Naive thymus-derived CD4-positive, alpha-beta T cell (primary cell): ENCODE results near the gene NTN5. TPM values are rescaled to one million over a fixed set of nuclear protein-coding genes. Genes with fewer than 3 reads are reported as not detected.

ENCODE experiments used
- ATAC-seq: fragments of 150-1000 bp; cut with Tn5 transposase; 2 replicates; pipeline ENCODE4 v1.10.0; 2021; ENCODE audit warnings: mild to moderate bottlenecking, moderate library complexity
- CTCF ChIA-PET: fragments of 350-600 bp; sonication (Branson Sonifier 250); formaldehyde crosslinking; loops from one replicate; lab custom pipeline; 2021; ENCODE audit warnings: antibody characterized with exemption; lab: Charles Lee
- POLR2A ChIA-PET: fragments of 350-600 bp; sonication (Branson Sonifier 250); formaldehyde crosslinking; loops from one replicate; lab custom pipeline; 2021; ENCODE audit warnings: antibody characterized with exemption, inconsistent platforms; lab: Charles Lee
- DNase-seq, 9 donors: peaks; one replicate each; pipeline versions ENCODE4 v3.0.0 to v3.0.0-alpha.2; 2020 to 2022; ENCODE audit warnings: mixed read lengths in 1 of 9
- H3K27ac ChIP-seq: one replicate; pipeline ENCODE4 v1.7.0; 2013; ENCODE audit warnings: mild to moderate bottlenecking, low read depth, low read length, moderate library complexity
- H3K27me3 ChIP-seq, 2 donors: one replicate each; pipeline ENCODE4 v1.7.0; 2013; ENCODE audit warnings: low read length in 2 of 2, mild to moderate bottlenecking in 2 of 2, moderate library complexity in 2 of 2; ENCODE audit not compliant: control insufficient read depth in 2 of 2, insufficient read depth in 2 of 2
- H3K36me3 ChIP-seq, 3 experiments: 1 replicate in 2 of 3; 2 replicates in 1 of 3; pipeline ENCODE4 v1.7.0; 2013; ENCODE audit warnings: low read length in 3 of 3, mild to moderate bottlenecking in 3 of 3, moderate library complexity in 1 of 3; ENCODE audit not compliant: insufficient read depth in 3 of 3, control insufficient read depth in 2 of 3
- H3K4me1 ChIP-seq, 2 donors: one replicate each; pipeline ENCODE4 v1.7.0; 2013; ENCODE audit warnings: low read length in 2 of 2, mild to moderate bottlenecking in 2 of 2, moderate library complexity in 1 of 2; ENCODE audit not compliant: control insufficient read depth in 2 of 2, insufficient read depth in 2 of 2
- H3K4me3 ChIP-seq: 2 replicates; pipeline ENCODE4 v1.7.0; 2013; ENCODE audit warnings: mild to moderate bottlenecking, low read length
- H3K9me3 ChIP-seq, 3 experiments: 1 replicate in 2 of 3; 2 replicates in 1 of 3; pipeline ENCODE4 v1.7.0; 2013; ENCODE audit warnings: low read length in 3 of 3; ENCODE audit not compliant: control insufficient read depth in 2 of 3
- H3K27ac Mint-ChIP-seq, 9 donors: one replicate each; pipeline ENCODE4 v1.8.0; 2020 to 2022; ENCODE audit warnings: mixed read lengths in 9 of 9, mild to moderate bottlenecking in 8 of 9, moderate library complexity in 5 of 9, inconsistent platforms in 2 of 9
- H3K27me3 Mint-ChIP-seq, 5 donors: one replicate each; pipeline ENCODE4 v1.8.0; 2021 to 2022; ENCODE audit warnings: mixed read lengths in 5 of 5, mild to moderate bottlenecking in 1 of 5
- H3K36me3 Mint-ChIP-seq, 5 donors: one replicate each; pipeline ENCODE4 v1.8.0; 2020 to 2022; ENCODE audit warnings: mixed read lengths in 5 of 5, mild to moderate bottlenecking in 3 of 5, inconsistent platforms in 1 of 5
- H3K4me1 Mint-ChIP-seq, 7 donors: one replicate each; pipeline ENCODE4 v1.8.0; 2020 to 2022; ENCODE audit warnings: mixed read lengths in 7 of 7, mild to moderate bottlenecking in 3 of 7, inconsistent platforms in 1 of 7
- H3K4me3 Mint-ChIP-seq, 10 donors: one replicate each; pipeline ENCODE4 v1.8.0; 2020 to 2022; ENCODE audit warnings: mild to moderate bottlenecking in 10 of 10, mixed read lengths in 10 of 10, moderate library complexity in 6 of 10, inconsistent platforms in 2 of 10
- H3K9me3 Mint-ChIP-seq, 11 donors: one replicate each; pipeline ENCODE4 v1.8.0; 2020 to 2022; ENCODE audit warnings: mixed read lengths in 11 of 11, mild to moderate bottlenecking in 4 of 11, inconsistent platforms in 1 of 11, moderate library complexity in 1 of 11
- intact Hi-C, 2 donors: fragments of 100-400 bp; cut with micrococcal nuclease; formaldehyde crosslinking; loops; one replicate each; pipeline ENCODE4 v1.15.1; 2023
- polyA plus RNA-seq, 2 donors: library from polyadenylated mRNA; unstranded; fragments of 300-500 nt; fragmentation: Illumina TruSeq; gene quantifications; one replicate each; pipeline ENCODE4 v1.2.3, GENCODE V29; 2021
- total RNA-seq, 6 experiments: library from RNA in 5 of 6; stranded (reverse) in 5 of 6; gene quantifications; 1 replicate in 5 of 6; 2 replicates in 1 of 6; pipeline ENCODE4 v1.2.3 and lab custom pipeline; 2021 to 2026

NTN5 gene
- total and polyA plus RNA-seq, 7 experiments from 2014 or later: 0.41 to 5.9 (median 2.9) TPM

DNA sequence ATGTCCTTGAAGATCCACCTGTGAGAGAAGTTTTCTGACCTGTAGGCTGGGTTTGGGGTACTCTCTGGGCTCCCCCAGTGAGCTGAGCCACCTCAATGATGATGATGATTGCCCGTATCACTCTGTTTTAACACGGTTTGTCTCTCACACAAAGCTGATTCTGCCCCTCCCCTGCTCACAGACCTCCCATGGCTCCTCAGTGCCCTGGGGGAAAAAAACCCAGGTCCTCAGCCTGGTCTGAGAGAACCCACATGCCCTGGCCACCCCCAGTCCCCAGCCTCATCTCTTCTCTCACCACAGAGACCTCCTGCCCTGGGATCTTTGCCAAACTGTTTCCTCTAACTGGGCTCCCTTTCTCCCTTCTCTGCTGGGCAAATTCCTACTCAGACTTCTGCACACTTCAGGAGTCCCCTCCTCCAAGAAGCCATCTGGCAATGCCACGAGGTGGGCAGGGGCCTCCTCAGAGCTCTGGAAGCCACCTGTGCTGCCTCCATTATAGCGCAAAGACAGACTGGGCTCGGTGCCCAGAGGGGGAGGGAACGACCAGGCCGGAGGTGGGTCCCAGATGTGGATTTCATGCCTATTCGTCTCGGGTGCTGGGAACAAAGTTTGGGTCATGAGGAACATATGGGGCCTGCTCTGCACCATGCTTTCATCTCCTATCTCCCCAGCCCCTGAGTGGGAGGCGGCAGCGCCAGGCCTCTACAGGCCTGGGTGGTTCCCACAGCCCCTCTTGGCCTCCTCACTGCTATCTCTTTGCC lies 18.3 kb downstream of the NTN5 start:
- ChIA-PET CTCF (no interaction called here), POLR2A (no interaction called here)
- H3K4me1 Mint-ChIP-seq: peaks cover 5 to 29% (median 13%) of the 10 kb centered on the region in 7 donors
- no peaks in the 10 kb centered on the region for H3K9me3 ChIP-seq
- no peaks in the 10 kb centered on the region for H3K9me3 Mint-ChIP-seq
- no peak overlapping the region for H3K27ac ChIP-seq
- peak overlapping the region in 3 of 9 donors; percentile 37 to 81 (median 76) for H3K27ac Mint-ChIP-seq
- no peak for DNase-seq
- no peaks in the 10 kb centered on the region for H3K36me3 Mint-ChIP-seq
- intact Hi-C loops: no loop called here
- no peaks in the 10 kb centered on the region for H3K36me3 ChIP-seq
- no peak overlapping the region for H3K4me3 Mint-ChIP-seq
- no peak overlapping the region for H3K4me3 ChIP-seq
- ATAC-seq: no peak
- peaks cover 3% of the 10 kb centered on the region in 2 donors for H3K4me1 ChIP-seq
- H3K27me3 Mint-ChIP-seq: peaks cover 0 to 11% (median 0%) of the 10 kb centered on the region in 5 donors
- H3K27me3 ChIP-seq: no peaks in the 10 kb centered on the region

DNA sequence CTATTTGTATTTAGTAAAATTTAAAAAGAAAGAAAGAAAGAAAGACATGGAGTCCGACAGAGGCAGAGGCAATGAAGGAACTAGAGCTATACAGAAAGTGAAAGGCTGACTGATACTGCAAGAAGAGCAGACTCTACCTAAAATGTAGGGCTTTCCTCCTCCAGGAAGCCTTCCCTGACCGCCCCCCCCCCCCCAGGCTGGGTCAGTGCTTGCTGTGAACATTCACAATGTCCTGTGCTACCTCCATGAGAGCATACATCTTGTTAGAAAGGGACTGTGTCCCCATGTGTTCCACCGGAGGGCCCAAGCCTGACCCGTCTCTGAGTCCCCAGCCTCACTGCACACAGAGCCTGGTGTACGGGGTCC lies 21.2 kb downstream of the NTN5 start:
- H3K27me3 ChIP-seq: no peaks in the 10 kb centered on the region
- no peaks in the 10 kb centered on the region for H3K36me3 ChIP-seq
- ATAC-seq: no peak
- H3K4me1 ChIP-seq: peaks cover 6 to 15% of the 10 kb centered on the region in 2 donors
- intact Hi-C loops: no loop called here
- no peaks in the 10 kb centered on the region for H3K9me3 ChIP-seq
- DNase-seq: no peak
- peak overlapping the region in 6 of 9 donors; percentile 1 to 89 (median 74) for H3K27ac Mint-ChIP-seq
- no peak overlapping the region for H3K4me3 ChIP-seq
- no peaks in the 10 kb centered on the region for H3K9me3 Mint-ChIP-seq
- no peaks in the 10 kb centered on the region for H3K36me3 Mint-ChIP-seq
- peaks cover 13 to 48% (median 29%) of the 10 kb centered on the region in 7 donors for H3K4me1 Mint-ChIP-seq
- H3K27ac ChIP-seq: no peak overlapping the region
- ChIA-PET CTCF (interaction anchor here (0.6 to 2.0 kb wide), 3 partner anchors 10 to 190 kb away, joined by 3 to 6 read pairs (median 3); no protein-coding TSS in a partner anchor), POLR2A (interaction anchor here (0.6 to 1.2 kb wide), 2 partner anchors 73 to 228 kb away, joined by 4 to 7 read pairs; no protein-coding TSS in a partner anchor)
- H3K4me3 Mint-ChIP-seq: no peak overlapping the region
- peaks cover 0 to 3% (median 0%) of the 10 kb centered on the region in 5 donors for H3K27me3 Mint-ChIP-seq

DNA sequence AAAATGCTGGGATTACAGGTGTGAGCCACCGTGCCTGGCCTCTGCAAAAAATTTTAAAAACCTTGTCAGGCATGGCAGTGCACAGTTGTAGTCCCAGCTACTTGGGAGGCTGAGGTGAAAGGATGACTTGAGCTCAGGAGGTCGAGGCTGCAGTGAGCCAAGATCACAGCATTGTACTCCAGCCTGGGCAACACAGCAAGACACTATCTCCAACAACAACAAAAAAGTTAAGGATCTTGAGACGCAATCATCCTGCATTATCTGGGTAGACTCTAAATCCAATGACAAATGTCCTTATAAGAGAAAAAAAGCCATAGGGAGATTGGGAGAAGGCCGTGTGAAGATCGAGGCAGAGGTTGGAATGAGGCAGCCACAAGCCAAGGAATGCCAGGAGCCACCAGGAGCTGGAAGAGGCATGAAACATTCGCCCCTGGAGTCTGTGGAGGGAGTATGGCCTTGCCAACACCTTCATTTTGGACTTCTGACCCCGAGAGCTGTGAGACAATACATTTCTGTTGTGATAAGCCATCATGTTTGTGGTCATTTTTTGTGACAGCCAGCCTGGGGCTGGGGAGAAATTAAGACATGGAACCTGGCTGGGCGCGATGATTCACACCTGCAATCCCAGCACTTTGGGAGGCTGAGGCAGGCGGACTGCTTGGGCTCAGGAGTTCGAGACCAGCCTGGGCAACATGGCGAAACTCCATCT lies 21.7 kb downstream of the NTN5 start:
- no peaks in the 10 kb centered on the region for H3K36me3 Mint-ChIP-seq
- Histone ChIP-seq H3K9me3 (no peaks in the 10 kb centered on the region), H3K27ac (no peak overlapping the region), H3K36me3 (no peaks in the 10 kb centered on the region), H3K4me1 (peaks cover 6 to 15% of the 10 kb centered on the region in 2 donors), H3K27me3 (no peaks in the 10 kb centered on the region), H3K4me3 (no peak overlapping the region)
- H3K27ac Mint-ChIP-seq: peak overlapping the region in 7 of 9 donors; percentile 27 to 89 (median 64)
- DNase-seq (no peak), ATAC-seq (no peak)
- peak overlapping the region in 1 of 10 donors; percentile 17 for H3K4me3 Mint-ChIP-seq
- H3K9me3 Mint-ChIP-seq: no peaks in the 10 kb centered on the region
- peaks cover 0 to 3% (median 0%) of the 10 kb centered on the region in 5 donors for H3K27me3 Mint-ChIP-seq
- H3K4me1 Mint-ChIP-seq: peaks cover 16 to 49% (median 31%) of the 10 kb centered on the region in 7 donors
- ChIA-PET CTCF (interaction anchor here (0.6 to 2.0 kb wide), 5 partner anchors 10 to 369 kb away, joined by 3 to 6 read pairs (median 3); no protein-coding TSS in a partner anchor), POLR2A (interaction anchor here (0.6 to 1.2 kb wide), 2 partner anchors 74 to 228 kb away, joined by 4 to 7 read pairs; no protein-coding TSS in a partner anchor)
- intact Hi-C loops: no loop called here

DNA sequence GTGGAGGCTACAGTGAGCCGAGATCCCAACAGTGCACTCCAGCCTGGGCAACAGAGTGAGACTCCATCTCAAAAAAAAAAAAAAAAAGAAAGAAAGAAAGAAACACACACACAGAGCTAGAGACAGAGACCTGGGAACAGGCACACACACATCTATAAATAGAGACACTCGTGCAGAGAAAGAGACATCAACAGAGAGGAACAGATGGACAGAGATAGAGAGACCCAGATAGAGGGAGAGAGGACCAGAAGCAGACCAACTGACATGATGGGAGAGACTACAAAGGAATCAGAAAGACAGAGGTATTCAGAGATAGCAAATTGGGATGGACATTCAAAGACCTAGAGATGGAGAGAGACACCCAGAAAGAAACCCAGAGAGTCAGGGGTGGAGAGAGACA lies 24.7 kb downstream of the NTN5 start:
- intact Hi-C loops: loop anchor here (5.0 kb wide), 2 partner anchors 319 to 439 kb away; partner anchors contain the start of genes FTL (in 1 of the 2) and SNRNP70 (in 1 of the 2)
- POLR2A ChIA-PET: interaction anchor here (1.2 kb wide), 2 partner anchors 48 to 76 kb away, joined by 3 to 4 read pairs; partner anchors contain the start of gene FUT2

DNA sequence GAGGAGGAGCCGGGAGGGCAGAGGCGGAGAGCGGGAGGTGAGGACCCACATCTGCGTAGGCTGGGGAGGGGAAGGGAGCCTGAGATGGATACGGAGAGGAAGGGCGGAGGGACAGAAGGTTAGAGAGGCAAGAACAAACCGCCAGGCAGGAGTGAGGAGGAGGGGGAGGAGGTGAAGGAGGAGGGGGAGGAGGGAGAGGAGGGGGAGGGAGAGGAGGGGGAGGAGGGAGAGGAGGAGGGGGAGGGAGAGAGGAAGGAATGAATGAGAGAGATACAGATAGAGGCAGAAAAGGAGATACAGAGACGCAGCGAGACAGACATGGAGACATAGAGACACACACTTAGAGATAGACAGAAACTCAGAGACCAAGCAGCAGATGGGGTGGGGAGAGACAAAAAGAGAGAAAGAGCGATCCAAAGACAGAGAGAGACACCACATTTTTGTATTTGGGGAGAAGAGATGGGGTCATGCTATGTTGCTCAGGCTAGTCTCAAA lies 26.0 kb downstream of the NTN5 start:
- Histone ChIP-seq H3K27me3 (no peaks in the 10 kb centered on the region), H3K4me1 (peaks cover 21% of the 10 kb centered on the region in 2 donors), H3K4me3 (peak overlapping the region; percentile 94), H3K9me3 (no peaks in the 10 kb centered on the region), H3K27ac (peak overlapping the region; percentile 79), H3K36me3 (no peaks in the 10 kb centered on the region)
- Mint-ChIP-seq H3K4me1 (peaks cover 25 to 58% (median 43%) of the 10 kb centered on the region in 7 donors), H3K36me3 (no peaks in the 10 kb centered on the region), H3K27me3 (peaks cover 0 to 5% (median 0%) of the 10 kb centered on the region in 5 donors), H3K4me3 (peak overlapping the region; percentile 30 to 99 (median 68)), H3K9me3 (no peaks in the 10 kb centered on the region), H3K27ac (peak overlapping the region; percentile 80 to 97 (median 94))
- intact Hi-C loops: loop anchor here (1.0 to 5.0 kb wide), 19 partner anchors 8 to 441 kb away; partner anchors contain the start of genes FTL (in 2 of the 2), RPL18 (in 1 of the 2), SNRNP70 (in 1 of the 2) and SPHK2 (in 1 of the 2)
- no peak for ATAC-seq
- ChIA-PET POLR2A (interaction anchor here (0.5 to 3.0 kb wide), 10 partner anchors 10 to 317 kb away, joined by 3 to 36 read pairs (median 8); partner anchors contain the start of genes DBP, RASIP1, RPL18 and SPHK2), CTCF (interaction anchor here (0.6 to 2.2 kb wide), 8 partner anchors 9 to 218 kb away, joined by 3 to 43 read pairs (median 6); no protein-coding TSS in a partner anchor)
- no peak for DNase-seq

More for the DNA sequence above, 24.7 kb downstream of the NTN5 start:
- Mint-ChIP-seq H3K9me3 (no peaks in the 10 kb centered on the region), H3K4me3 (peak overlapping the region in 8 of 10 donors; percentile 1 to 68 (median 58)), H3K27me3 (peaks cover 0 to 3% (median 0%) of the 10 kb centered on the region in 5 donors), H3K4me1 (peaks cover 29 to 58% (median 43%) of the 10 kb centered on the region in 7 donors), H3K27ac (peak overlapping the region; percentile 77 to 97 (median 93)), H3K36me3 (no peaks in the 10 kb centered on the region)
- H3K36me3 ChIP-seq: no peaks in the 10 kb centered on the region
- no peaks in the 10 kb centered on the region for H3K27me3 ChIP-seq
- H3K4me1 ChIP-seq: peaks cover 21% of the 10 kb centered on the region in 2 donors
- no peak for ATAC-seq
- CTCF ChIA-PET: interaction anchor here (0.6 to 0.9 kb wide), 2 partner anchors 13 to 322 kb away, joined by 3 read pairs; no protein-coding TSS in a partner anchor
- H3K4me3 ChIP-seq: no peak overlapping the region
- H3K9me3 ChIP-seq: no peaks in the 10 kb centered on the region
- peak overlapping the region; percentile 18 for H3K27ac ChIP-seq
- no peak for DNase-seq
